ENCODE measurements around the gene CCL1.

Gene CCL1

DNA sequence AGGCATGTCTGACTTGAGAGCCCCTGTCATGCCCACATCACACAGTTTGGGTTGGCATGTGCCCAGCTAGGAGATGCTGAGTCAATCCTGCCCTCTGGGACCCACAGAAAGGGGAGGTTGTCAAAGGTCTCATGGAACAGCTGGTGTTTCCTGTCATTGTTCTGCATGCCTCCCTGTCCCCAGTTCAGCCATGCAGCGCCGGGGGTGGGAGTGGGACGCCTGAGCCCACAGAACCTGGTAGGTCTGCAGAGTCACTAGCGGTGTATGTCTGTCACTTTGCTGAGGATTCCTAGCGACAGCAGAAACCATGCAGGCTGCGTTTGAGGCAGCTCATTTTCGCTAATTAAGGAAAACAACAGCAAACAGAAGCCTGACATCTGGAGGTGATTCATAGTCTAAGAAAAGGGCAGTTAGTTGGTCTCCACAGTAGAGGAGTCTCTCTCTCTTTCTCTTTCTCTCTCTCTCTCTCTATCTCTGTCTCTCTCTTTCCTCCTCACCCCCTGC, 19.6 kb upstream of the CCL1 start:
- peak; percentile 8 for DNase-seq (ENCODE audit: low read depth)

DNA sequence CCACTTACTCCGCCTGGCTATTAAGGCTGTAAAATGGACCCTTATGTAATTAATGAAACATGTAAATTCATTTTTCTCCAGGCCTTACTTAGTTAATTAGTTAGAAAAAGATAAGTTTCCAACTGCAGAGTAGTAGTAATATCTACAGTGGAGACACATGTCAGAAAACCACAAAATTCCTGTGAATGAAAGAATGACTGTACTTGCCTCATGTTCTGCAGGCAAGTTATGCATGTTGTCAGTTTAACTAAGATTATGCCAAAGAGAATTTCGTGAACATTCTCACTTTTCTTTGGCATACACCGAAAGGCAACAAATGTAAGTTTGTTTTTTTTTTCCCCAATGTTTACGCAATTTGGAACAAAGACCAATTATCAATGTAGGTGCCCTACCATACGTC, 16.8 kb upstream of the CCL1 start:
- DNase-seq (ENCODE audit: low read depth), result no peak

DNA sequence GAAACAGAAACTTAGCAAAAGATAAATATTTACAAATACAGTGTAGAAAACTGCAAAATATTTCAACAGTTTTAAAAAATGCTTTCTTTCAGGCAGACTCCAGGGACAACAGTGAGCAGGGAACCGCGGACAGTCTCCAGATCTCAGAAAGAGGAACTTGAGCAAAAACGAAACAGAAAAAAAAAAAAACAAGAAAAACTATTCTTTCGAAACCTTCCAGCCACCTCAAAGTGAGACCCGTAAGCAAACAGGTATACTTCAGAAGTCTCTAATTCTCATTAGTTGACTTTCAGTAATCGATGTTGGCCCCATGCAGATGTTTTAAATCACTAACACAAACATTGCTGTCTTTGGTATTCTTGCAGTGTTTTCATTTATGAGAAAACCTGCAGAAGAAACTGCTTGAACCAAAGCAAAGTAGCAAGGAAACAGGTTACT, 15.7 kb upstream of the CCL1 start:
- no peak for DNase-seq (ENCODE audit: low read depth)

DNA sequence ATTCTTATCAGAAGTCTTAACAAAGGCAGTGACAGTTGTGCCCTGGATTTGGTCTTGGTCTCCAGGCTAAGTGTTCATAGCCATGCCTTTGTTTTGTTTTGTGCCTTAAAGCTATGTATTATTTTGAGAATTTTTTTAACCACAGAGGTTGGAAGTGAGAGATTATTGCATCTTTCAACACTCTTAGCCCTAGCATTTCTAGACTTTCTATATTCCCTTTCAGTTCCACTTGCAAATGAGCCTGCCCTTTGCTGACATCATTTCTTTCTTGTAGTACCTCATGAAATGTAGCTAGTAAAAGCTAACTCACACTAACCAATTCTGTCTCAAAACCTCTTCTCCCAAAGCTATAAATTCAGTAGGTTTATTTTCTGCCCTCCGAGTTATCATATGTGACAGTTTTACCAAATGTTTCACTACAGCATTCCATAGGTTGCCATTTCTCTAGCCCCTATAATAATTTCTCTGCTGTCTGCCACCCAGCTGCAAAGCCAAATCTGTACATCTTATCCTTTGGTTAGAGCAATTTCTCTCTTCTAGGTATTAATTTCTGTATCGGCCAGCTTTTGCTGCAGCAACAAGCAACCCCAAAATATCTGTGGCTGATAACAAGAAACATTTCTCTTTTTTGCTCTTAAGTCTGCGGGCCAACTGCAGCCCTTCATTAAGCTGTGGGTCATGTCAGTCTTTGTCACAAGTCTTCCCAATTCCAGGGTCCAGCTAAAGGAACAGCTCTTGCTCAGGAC, 14.2 kb upstream of the CCL1 start:
- no peak for DNase-seq (ENCODE audit: low read depth)

DNA sequence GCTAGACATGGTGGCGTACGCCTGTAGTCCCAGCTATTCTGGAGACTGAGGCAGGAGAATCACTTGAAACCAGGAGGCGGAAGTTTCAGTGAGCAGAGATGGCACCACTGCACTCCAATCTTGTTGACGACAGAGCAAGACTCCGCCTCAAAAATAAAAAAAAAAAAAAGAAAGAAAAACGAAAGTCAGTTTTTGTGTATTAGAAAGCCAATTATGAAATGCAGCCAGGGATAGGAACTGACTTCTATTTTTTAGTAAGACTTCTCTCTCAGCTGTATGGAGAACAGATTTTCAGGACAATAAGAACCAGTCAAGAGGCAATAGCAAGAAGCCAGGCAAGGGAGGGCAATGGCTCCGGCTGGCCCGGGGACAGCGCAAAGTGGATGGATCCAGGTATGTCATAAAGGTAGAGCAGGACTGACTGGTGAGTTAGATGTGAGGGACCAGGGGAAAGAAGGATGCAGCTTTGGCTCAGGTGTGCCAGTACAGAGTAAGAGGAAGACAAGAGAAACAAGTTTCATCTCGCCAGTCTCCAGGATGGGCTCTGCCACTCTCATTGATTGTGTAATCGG, 12.5 kb upstream of the CCL1 start:
- DNase-seq (ENCODE audit: low read depth), result no peak

DNA sequence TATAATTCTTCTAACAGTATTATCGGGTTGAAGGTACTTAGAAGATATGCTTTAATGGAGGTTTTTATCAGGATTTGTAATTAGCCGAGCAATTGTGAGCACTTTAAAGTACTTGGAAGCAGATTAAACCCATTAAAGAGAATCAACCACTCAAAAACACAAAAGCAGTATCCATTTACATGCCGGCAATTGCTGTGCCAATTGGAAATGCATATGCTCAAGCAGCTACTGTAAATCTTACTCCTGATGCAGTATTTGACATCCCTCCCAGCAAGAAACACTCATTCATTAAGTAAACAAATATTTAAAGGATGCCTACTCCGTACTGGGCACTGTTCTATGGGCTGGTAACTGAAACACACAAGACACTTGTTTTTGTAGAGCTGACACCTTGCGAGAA, 11.4 kb upstream of the CCL1 start:
- no peak for DNase-seq (ENCODE audit: low read depth)

DNA sequence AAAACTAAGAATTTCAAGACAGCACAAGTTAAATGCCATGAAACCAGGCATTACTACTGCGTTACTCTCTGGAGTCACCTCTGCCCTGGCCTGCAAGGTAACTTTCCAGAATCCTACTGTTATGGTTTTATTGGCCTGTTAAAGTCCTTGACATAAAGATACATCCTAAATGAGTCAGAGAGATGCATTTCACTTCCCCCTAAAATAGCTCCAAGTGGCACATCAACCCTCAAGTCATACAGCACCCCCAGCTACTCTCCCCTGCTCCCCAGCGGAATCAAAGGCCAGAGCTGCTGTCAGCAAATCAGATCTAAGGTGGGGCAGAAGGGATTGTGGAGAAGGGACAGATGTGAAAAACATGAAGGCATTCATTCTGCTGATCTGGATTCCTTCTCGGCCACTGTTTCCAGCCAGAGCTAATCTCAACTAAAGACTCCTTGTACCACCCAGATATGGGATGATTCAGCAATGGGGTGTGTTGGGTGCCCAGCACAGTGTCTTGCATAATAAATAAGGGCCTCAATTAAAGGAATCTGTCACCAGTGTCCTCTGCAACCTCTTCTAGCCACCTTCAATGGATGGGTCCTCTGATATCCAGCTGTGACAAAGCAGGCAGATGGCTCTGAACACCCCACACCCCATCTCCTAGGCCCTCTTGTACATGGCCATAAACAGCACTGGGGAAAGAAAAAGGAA, 8.5 kb upstream of the CCL1 start:
- no peak for DNase-seq (ENCODE audit: low read depth)

DNA sequence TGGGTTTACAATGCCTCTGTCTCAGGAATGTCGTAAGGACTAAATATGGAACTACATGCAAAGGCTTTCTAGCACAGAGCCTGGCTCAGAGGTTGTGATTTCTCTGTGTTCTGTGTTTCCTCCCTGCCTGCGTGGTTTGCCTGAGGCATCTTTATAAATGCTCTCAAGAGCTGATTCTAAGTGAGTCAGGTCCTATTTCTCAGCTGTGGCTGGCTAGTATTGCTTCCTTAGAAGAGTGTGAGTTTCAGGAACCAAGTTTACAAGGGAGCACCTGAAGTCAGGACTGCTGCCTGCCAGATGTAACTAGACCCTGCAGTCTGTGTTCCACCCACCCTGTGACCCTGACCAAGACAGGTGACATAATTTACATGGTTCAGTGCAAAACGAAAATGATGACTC, 8.0 kb upstream of the CCL1 start:
- no peak for DNase-seq (ENCODE audit: low read depth)

DNA sequence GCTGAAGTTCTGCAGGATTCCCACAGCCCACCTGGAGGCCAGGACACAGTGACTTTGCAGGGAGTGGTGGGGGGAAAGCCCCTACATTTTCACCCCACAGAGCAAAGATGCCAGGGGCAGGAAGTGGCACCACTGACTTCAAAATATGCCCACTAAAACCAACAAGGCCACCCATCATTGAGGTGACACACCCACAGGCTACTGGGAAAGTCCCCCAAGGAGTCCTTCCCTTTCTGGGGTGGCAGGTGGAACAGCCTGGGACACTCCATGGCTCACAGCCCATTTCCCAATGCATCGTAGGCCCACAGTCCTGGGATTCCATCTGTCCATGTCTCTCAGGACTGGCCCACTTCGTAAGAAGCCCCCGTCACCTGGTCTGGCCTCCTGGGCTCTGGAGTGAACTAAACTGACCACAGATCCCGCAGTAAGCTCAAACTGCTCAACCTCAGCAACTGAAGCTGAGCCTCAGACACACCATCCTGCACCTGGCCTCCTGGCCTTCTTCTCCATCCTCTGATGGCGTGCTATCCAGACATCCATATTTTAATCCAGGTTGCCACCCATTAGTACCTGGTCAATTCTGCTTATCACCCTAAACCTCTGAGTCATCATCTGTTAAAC, 7.5 kb upstream of the CCL1 start:
- no peak for DNase-seq (ENCODE audit: low read depth)

DNA sequence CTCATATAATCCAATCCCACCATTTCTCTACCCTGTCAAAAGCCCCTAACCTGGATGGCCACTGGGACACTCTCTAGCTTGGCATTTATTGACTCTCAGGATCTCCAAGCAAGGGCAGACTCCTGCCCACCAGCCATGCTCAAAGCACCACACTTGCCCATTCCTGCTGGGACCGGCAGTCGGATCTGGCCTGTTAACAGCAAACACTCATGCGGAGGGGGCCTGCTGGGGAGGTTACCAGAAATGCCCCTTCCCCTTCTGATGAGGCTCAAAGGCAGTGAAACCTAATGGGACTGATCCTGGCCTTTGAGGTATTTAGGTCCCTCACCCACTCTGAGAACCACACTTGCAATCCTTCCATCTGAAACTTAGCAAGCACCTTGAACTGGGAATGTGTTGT, 6.5 kb upstream of the CCL1 start:
- no peak for DNase-seq (ENCODE audit: low read depth)

DNA sequence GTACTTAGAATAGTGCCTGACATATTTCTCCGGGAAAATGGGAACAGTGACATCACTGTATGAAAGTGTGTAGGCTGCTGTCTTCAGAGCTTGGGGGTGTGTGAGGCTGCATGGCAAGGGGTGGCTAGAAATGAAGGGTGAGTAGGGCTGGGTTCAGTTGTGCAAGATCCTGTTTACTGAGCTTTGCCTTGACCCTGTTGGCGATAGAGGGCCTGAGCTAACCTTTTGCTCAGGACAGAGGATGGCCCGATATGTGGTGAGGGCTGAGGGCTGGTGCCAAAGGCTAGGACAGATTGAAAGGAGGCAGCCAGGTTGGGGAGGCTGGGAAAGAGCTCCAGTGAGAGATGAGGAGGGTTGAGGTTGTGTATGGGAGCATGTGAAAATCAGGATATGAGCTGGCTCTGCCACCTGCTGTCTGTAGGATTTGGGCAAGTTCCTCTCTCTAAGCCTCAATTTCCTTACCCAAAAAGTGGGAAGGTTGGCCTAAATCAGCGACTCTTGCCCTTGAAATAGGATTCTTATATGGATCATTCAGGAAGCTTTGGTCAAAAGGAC, 6.0 kb upstream of the CCL1 start:
- no peak for DNase-seq (ENCODE audit: low read depth)

DNA sequence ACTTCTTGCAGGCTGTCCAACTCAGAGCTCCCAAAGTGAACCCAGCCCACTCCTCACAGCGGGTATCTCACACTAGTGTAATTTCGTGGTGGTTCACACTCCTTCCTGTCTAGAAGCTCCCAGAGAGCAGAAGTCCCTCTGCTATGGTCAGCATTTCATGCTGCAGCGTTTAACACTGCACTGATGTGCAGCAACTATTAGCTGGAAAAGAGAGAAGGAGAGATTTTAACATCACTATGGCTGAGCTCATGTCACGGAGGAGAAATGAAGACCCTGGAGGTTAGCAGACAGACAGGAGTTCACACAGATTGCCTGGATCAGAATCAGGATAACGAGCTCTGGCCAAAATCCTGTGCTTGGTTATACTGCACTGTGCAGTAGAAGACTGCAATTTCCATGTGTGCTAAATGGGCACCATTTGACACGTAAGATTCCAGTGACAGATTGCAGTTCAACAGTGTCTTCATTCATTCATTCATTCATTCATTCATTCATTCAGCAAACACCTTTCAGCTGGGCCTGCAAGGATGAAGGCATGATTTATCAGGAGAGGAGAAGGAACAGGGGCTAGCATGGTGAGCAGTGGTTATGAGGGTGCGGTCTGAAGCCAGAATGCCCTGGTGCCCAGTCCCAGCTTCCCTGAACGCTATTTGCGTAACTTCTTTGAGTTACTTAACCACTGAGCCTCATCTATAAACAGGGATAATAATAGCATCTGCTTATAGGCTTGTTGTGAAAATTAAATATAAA, 5.3 kb upstream of the CCL1 start:
- DNase-seq (ENCODE audit: low read depth), result no peak

DNA sequence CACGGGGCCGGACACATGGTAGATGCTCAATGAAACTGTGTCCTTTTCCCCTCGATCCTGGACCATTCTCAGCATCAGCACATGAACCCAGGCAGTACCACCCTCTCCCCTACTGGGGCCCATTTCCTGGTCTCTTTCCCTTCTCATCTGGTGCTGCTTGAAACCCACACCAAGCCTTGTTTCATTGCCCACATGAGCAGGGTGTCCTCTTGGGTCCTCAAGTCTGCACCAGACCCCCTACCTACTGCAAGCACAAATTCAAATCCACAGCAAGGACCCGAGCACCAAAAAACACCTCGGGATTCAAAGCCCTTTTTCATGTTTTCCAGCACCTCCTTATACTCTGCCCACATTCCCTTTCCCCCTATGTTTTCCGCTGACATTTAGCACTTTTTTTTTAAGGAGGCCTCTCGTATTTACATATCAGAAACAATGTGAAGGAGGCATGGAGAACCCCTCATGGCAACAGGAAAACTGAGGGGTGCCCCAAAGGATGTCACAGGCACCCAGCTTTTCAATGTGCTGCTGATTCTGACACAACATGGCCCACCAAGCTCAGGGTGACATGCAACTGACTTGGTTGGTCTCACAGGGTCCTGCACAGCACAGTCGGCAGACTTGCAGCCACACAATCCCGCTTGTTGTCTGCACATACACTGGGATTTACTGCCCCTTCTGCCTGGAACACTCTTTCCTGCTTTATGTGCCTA, 4.6 kb upstream of the CCL1 start:
- DNase-seq (ENCODE audit: low read depth), result no peak

DNA sequence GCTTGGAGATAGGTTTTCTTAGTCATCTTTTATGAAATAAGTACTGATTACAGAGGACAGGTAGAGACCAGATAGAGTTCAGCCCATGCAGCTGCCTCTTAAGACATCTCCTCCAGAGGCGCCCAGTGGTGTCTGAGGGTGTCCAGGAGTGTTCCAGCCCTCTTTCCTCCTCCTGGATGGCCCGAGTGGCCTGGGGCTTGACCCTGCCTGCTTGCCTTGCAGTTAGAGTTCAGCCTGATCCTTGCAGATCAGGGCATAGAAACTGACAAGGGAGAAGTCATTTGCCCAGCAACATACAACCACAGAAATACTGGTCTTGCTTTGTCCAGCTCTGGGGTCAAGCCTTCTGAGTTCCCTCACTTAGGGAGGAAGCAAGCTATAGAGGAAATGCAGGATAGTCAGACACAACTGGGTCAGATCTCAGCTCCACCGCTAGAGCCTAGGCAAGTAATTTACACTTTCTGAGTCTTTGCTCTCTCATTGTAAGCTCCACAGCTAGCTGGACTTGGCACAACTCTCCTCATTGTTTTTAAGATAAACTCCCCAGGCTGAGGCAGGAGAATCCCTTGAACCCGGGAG, 3.6 kb upstream of the CCL1 start:
- no peak for DNase-seq (ENCODE audit: low read depth)

DNA sequence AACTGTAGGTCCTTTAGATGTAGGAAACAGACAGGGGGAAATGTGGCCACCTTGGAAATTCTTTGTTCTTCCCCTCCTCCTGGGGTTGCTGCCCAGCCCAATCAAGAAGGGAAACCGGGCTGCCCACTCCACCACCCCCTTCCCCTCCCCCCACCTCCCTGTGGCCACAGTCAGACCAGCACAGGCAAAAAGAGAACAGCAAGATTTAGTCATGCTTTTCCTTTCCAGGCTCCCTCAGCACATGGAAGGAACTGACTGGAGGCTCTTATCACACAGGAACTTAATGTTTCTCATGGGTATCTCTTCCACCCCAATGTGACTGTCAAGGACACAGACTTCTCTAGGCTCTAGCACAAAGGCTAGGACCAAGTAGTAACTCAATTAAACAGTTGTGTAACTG, 3.0 kb upstream of the CCL1 start:
- DNase-seq (ENCODE audit: low read depth), result no peak

DNA sequence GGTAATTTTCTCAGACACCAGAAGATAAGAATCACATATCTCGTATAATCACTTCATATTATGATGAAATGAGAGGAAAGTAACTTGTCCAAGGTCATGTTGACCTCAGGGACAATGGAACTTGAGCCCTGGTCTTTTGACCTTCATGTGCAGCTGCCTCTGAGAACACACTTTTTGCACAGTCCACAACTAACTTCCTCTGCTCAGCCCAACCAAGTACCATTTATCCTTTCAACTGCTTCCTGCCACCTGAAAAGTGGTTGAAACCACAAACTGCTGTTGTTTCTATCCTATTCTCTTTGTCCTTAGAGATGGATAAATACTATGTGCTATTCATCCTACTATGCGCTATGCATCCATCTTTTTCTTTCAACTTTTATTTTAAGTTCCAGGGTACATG, 2.3 kb upstream of the CCL1 start:
- DNase-seq (ENCODE audit: low read depth), result no peak

DNA sequence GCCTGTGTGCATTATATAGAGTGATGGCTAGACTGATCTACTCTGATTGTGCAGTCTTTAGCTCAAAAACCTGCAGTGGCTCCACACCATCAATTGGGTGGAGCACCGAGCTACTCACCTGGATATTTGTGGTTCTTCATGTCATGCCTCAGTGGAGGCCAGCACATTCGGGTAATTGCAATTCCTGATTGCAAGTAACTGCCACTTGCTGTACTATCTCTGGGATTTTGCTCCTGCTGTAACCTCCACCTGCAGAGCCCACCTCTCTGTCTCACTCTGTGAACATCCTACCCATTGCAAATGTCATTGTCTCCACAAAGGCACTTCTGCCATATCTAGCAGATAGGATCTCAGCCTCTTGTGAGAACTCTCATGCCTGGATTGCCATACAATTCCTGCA, 1.7 kb upstream of the CCL1 start:
- DNase-seq (ENCODE audit: low read depth), result no peak

DNA sequence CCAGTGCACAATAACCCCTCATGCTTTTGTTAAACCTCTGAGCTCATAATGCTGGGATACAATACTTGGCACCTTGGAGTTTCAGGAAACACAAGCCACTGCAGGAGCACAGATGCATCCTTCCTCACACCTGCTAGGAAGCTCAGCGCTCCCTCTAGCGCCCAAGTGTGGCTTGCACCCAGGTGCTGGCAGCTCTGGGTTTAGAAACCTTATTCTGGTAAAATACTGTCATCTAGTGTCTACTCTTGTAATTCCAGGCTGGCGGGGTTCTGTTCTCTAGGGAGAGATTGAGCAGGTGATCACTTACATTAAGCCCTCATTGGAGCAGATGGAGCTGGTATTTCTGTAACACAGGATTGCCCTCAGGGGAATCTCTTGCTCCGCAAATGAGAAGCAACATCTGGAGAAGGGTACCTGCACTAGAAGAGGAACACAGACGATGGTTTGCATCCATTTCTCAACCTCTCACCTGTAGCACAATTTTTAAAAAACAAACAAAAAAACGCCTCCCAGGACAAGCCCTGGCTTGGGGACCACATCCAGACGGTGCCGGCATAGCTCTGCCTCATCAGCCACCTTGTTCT, 1.5 kb downstream of the CCL1 start:
- peak; percentile 33 for DNase-seq (ENCODE audit: low read depth)

DNA sequence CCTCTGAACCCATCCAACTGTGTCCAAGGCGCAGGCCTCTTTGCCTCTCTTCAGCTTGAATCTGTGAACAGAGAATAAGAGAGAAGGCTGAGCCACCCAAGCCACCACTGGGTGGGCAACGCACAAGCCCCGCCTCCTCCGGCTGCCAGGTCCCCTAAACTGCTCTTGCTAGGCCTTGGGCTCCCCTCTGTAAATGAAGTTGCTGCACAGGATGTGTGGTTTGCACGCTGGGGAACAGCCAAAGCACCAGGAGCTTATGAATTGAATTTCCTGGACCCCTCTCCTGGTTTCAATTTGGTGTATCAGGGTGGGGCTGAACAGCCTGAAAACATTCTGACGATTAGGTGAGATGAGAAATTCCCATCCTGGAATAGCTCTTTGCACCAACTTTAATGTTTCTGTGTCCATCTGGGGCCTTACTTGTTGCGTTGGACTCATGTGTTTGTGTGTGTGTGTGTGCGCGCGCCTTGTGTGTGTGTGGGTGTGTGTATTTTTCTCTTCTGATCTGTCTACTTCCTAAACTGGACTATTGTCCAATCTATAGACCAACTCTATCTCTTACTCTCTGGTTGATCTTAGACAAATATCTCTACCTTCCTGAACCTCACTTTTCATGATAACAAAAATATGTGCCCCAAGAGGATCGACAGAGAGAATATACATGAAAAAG, 2.3 kb downstream of the CCL1 start:
- no peak for DNase-seq (ENCODE audit: low read depth)

DNA sequence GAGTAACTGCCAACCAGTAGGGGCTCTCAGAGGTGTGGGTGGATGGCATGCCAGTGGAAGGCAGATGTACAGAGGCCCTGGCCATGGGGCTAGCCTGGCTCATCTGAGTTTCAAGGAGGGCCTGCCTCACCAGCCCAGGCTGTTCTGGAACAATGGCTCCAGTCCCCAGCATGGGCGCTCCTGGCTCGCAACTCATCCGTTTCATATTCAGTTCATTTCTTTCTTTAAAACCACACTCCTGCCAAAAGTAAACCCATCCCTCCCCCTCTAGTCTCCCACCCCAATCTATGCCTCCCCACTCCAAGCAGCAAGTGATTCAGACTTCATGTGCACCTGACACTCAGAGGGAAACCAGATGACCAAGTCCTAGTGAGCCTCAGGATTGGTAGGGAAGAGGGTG, 4.4 kb downstream of the CCL1 start:
- DNase-seq (ENCODE audit: low read depth), result no peak
